ENCODE data around the gene WAS.
"Not testable (repeated sequence)": the region's sequence is repeated elsewhere in the genome, so short reads cannot be mapped to it uniquely, and the experiment has no call there.

WAS gene

GRCh38 chrX:48683411-48683982, at the start of gene WAS:
Gene WAS, plus strand, starts transcription at chrX:48683799. Its CDS starts 55 bp downstream, at chrX:48683854.
- no peaks in the 10 kb centered on the region for H3K36me3 ChIP-seq (ENCODE audit: insufficient read depth, low read length)
- DNase-seq (ENCODE audit: low read depth, low spot score): no peak
- H3K9ac ChIP-seq (ENCODE audit: insufficient read length): no peak within 1 kb of the TSS
- TF ChIP-seq FOXP2 (optimal IDR thresholded peaks at IDR 0.05; ENCODE audit: control extremely low read depth, extremely low read length, insufficient read depth): no peak
- TF ChIP-seq POLR2AphosphoS5 (IDR thresholded peaks at IDR 0.05; ENCODE audit: borderline replicate concordance, low read depth, low read length): no peak
- TF ChIP-seq EZH2 (IDR thresholded peaks at IDR 0.05): no peak
- H3K4me3 ChIP-seq: no peak within 1 kb of the TSS
- H3K27ac ChIP-seq: no peak within 1 kb of the TSS
- no peaks in the 10 kb centered on the region for H3K9me3 ChIP-seq (ENCODE audit: low read depth, low read length)

- TF ChIP-seq EZH2 (IDR thresholded peaks at IDR 0.05) (no peak), FOXP2 (optimal IDR thresholded peaks at IDR 0.05; ENCODE audit: control extremely low read depth, extremely low read length, insufficient read depth) (no peak)
- Histone ChIP-seq H3K9ac (ENCODE audit: insufficient read length) (no peak overlapping the region), H3K27ac (no peak overlapping the region), H3K9me3 (ENCODE audit: low read depth, low read length) (no peaks in the 10 kb centered on the region), H3K36me3 (ENCODE audit: insufficient read depth, low read length) (no peaks in the 10 kb centered on the region), H3K4me3 (no peak overlapping the region)
- DNase-seq (ENCODE audit: low read depth, low spot score): no peak
These were observed 47.3 kb upstream of the WAS start for GRCh38 chrX:48636301-48636700.

- Histone ChIP-seq H3K9ac (ENCODE audit: insufficient read length) (no peak overlapping the region), H3K9me3 (ENCODE audit: low read depth, low read length) (no peaks in the 10 kb centered on the region), H3K4me3 (no peak overlapping the region), H3K36me3 (ENCODE audit: insufficient read depth, low read length) (no peaks in the 10 kb centered on the region), H3K27ac (no peak overlapping the region)
- no peak for DNase-seq (ENCODE audit: low read depth, low spot score)
- TF ChIP-seq FOXP2 (optimal IDR thresholded peaks at IDR 0.05; ENCODE audit: control extremely low read depth, extremely low read length, insufficient read depth) (no peak), EZH2 (IDR thresholded peaks at IDR 0.05) (no peak), POLR2AphosphoS5 (IDR thresholded peaks at IDR 0.05; ENCODE audit: borderline replicate concordance, low read depth, low read length) (no peak)
These were observed 46.8 kb upstream of the WAS start for GRCh38 chrX:48636776-48637175.

GRCh38 chrX:48645669-48646068, 37.9 kb upstream of the WAS start:
- Histone ChIP-seq H3K9me3 (ENCODE audit: low read depth, low read length) (no peaks in the 10 kb centered on the region), H3K36me3 (ENCODE audit: insufficient read depth, low read length) (no peaks in the 10 kb centered on the region), H3K9ac (ENCODE audit: insufficient read length) (no peak overlapping the region), H3K27ac (no peak overlapping the region), H3K4me3 (no peak overlapping the region)
- DNase-seq (ENCODE audit: low read depth, low spot score): no peak
- TF ChIP-seq POLR2AphosphoS5 (IDR thresholded peaks at IDR 0.05; ENCODE audit: borderline replicate concordance, low read depth, low read length) (no peak), FOXP2 (optimal IDR thresholded peaks at IDR 0.05; ENCODE audit: control extremely low read depth, extremely low read length, insufficient read depth) (no peak), EZH2 (IDR thresholded peaks at IDR 0.05) (no peak)

GRCh38 chrX:48648336-48648751, 35.3 kb upstream of the WAS start:
- TF ChIP-seq EZH2 (IDR thresholded peaks at IDR 0.05): no peak
- no peak for DNase-seq (ENCODE audit: low read depth, low spot score)
- H3K36me3 ChIP-seq (ENCODE audit: insufficient read depth, low read length): no peaks in the 10 kb centered on the region
- H3K4me3 ChIP-seq: no peak overlapping the region
- H3K9me3 ChIP-seq (ENCODE audit: low read depth, low read length): no peaks in the 10 kb centered on the region
- no peak overlapping the region for H3K9ac ChIP-seq (ENCODE audit: insufficient read length)
- H3K27ac ChIP-seq: no peak overlapping the region

- H3K4me3 ChIP-seq: no peak overlapping the region
- no peak for DNase-seq (ENCODE audit: low read depth, low spot score)
- H3K27ac ChIP-seq: no peak overlapping the region
- H3K9ac ChIP-seq (ENCODE audit: insufficient read length): no peak overlapping the region
- no peak for TF ChIP-seq EZH2 (IDR thresholded peaks at IDR 0.05)
- TF ChIP-seq FOXP2 (optimal IDR thresholded peaks at IDR 0.05; ENCODE audit: control extremely low read depth, extremely low read length, insufficient read depth): no peak
- TF ChIP-seq POLR2AphosphoS5 (IDR thresholded peaks at IDR 0.05; ENCODE audit: borderline replicate concordance, low read depth, low read length): no peak
- H3K36me3 ChIP-seq (ENCODE audit: insufficient read depth, low read length): no peaks in the 10 kb centered on the region
- no peaks in the 10 kb centered on the region for H3K9me3 ChIP-seq (ENCODE audit: low read depth, low read length)
These were observed 34.5 kb upstream of the WAS start for GRCh38 chrX:48649102-48649501.

- H3K4me3 ChIP-seq; DNase-seq (ENCODE audit: low read depth, low spot score): not testable (repeated sequence)
These were observed 31.5 kb upstream of the WAS start for GRCh38 chrX:48652055-48652579.

GRCh38 chrX:48654746-48655145, 28.9 kb upstream of the WAS start:
- not testable (repeated sequence) for DNase-seq (ENCODE audit: low read depth, low spot score); H3K4me3 ChIP-seq; H3K9ac ChIP-seq (ENCODE audit: insufficient read length); H3K36me3 ChIP-seq (ENCODE audit: insufficient read depth, low read length); H3K27ac ChIP-seq; H3K9me3 ChIP-seq (ENCODE audit: low read depth, low read length)

More at GRCh38 chrX:48652055-48652579, 31.5 kb upstream of the WAS start:
- not testable (repeated sequence) for H3K9ac ChIP-seq (ENCODE audit: insufficient read length); H3K36me3 ChIP-seq (ENCODE audit: insufficient read depth, low read length); H3K9me3 ChIP-seq (ENCODE audit: low read depth, low read length); H3K27ac ChIP-seq

GRCh38 chrX:48659686-48660085, 23.9 kb upstream of the WAS start:
- not testable (repeated sequence) for DNase-seq (ENCODE audit: low read depth, low spot score); H3K27ac ChIP-seq; H3K4me3 ChIP-seq; H3K9me3 ChIP-seq (ENCODE audit: low read depth, low read length); H3K9ac ChIP-seq (ENCODE audit: insufficient read length); H3K36me3 ChIP-seq (ENCODE audit: insufficient read depth, low read length)
